CD14-positive monocyte (primary cell): ENCODE measurements around the gene KCNQ1. TPM values are rescaled to one million over a fixed set of nuclear protein-coding genes. Genes with fewer than 3 reads are reported as not detected.

Experiments used
- DNase-seq, 3 donors: peaks; one replicate each; pipeline ENCODE4 v3.0.0-alpha.2; 2011 to 2022
- H2AFZ ChIP-seq: 2 replicates; pipeline ENCODE4 v1.6.0; 2012; ENCODE audit warnings: mild to moderate bottlenecking, low read depth, low read length, inconsistent platforms; ENCODE audit not compliant: insufficient read depth, poor library complexity, severe bottlenecking
- H3K27ac ChIP-seq, 2 donors: 1 replicate in 1 of 2; 2 replicates in 1 of 2; pipeline ENCODE4 v1.5.1; 2012 to 2013; ENCODE audit warnings: low read length in 2 of 2, control low read depth in 1 of 2, inconsistent platforms in 1 of 2, low read depth in 1 of 2, mild to moderate bottlenecking in 1 of 2
- H3K27me3 ChIP-seq, 2 donors: one replicate each; pipeline versions ENCODE4 v1.6.0 to v1.6.1; 2011 to 2013; ENCODE audit warnings: low read length in 2 of 2; ENCODE audit not compliant: control insufficient read depth in 2 of 2, insufficient read depth in 2 of 2
- H3K36me3 ChIP-seq, 2 donors: replicated peaks in 1 of 2; 1 replicate in 1 of 2; 2 replicates in 1 of 2; pipeline versions ENCODE4 v1.5.1 to v1.6.1; 2012 to 2013; ENCODE audit warnings: low read length in 2 of 2, control low read depth in 1 of 2, inconsistent platforms in 1 of 2, mild to moderate bottlenecking in 1 of 2; ENCODE audit not compliant: insufficient read depth in 2 of 2, control insufficient read depth in 1 of 2
- H3K4me1 ChIP-seq, 2 donors: 1 replicate in 1 of 2; 2 replicates in 1 of 2; pipeline versions ENCODE4 v1.5.1 to v1.6.1; 2012 to 2013; ENCODE audit warnings: low read length in 2 of 2, control low read depth in 1 of 2, inconsistent platforms in 1 of 2, mild to moderate bottlenecking in 1 of 2, moderate library complexity in 1 of 2; ENCODE audit not compliant: insufficient read depth in 2 of 2, control insufficient read depth in 1 of 2
- H3K4me2 ChIP-seq: replicated peaks from 2 replicates; pipeline ENCODE3; 2012; ENCODE audit warnings: low read length, moderate library complexity, mild to moderate bottlenecking; ENCODE audit not compliant: poor library complexity, severe bottlenecking; ENCODE audit errors: extremely low read depth
- H3K4me3 ChIP-seq, 3 experiments: fragments of 200-600 bp in 1 of 3; sonication (generic) in 1 of 3; replicated peaks in 1 of 3; 1 replicate in 2 of 3; 2 replicates in 1 of 3; pipeline ENCODE4 v1.5.1; 2011 to 2013; ENCODE audit warnings: low read length in 3 of 3, mild to moderate bottlenecking in 3 of 3, control low read depth in 2 of 3, low read depth in 2 of 3, inconsistent platforms in 1 of 3, moderate library complexity in 1 of 3
- H3K79me2 ChIP-seq: 2 replicates; pipeline ENCODE4 v1.6.0; 2012; ENCODE audit warnings: mild to moderate bottlenecking, control low read depth, inconsistent platforms, low read length, moderate library complexity; ENCODE audit not compliant: insufficient read depth
- H3K9ac ChIP-seq: 2 replicates; pipeline ENCODE4 v1.6.0; 2017; ENCODE audit warnings: low read length, mild to moderate bottlenecking; ENCODE audit not compliant: insufficient read depth, poor library complexity, severe bottlenecking
- H3K9me3 ChIP-seq, 2 donors: replicated peaks in 1 of 2; 1 replicate in 1 of 2; 2 replicates in 1 of 2; pipeline versions ENCODE4 v1.5.1 to v1.6.1; 2012 to 2013; ENCODE audit warnings: low read length in 2 of 2, control low read depth in 1 of 2; ENCODE audit not compliant: control insufficient read depth in 1 of 2, insufficient read depth in 1 of 2
- H4K20me1 ChIP-seq: 2 replicates; pipeline ENCODE4 v1.6.0; 2012; ENCODE audit warnings: mild to moderate bottlenecking, low read length, control low read depth, moderate library complexity; ENCODE audit not compliant: insufficient read depth
- H3K27ac Mint-ChIP-seq, 7 donors: one replicate each; pipeline ENCODE4 v1.8.0; 2020; ENCODE audit warnings: mild to moderate bottlenecking in 7 of 7, mixed read lengths in 7 of 7, moderate library complexity in 6 of 7, inconsistent platforms in 2 of 7
- H3K27me3 Mint-ChIP-seq, 3 donors: one replicate each; pipeline ENCODE4 v1.8.0; 2021 to 2022; ENCODE audit warnings: low read depth in 3 of 3, mild to moderate bottlenecking in 3 of 3, mixed read lengths in 3 of 3, moderate library complexity in 3 of 3, inconsistent platforms in 1 of 3
- H3K36me3 Mint-ChIP-seq, 2 donors: one replicate each; pipeline ENCODE4 v1.8.0; 2020; ENCODE audit warnings: mixed read lengths in 2 of 2, inconsistent platforms in 1 of 2, mild to moderate bottlenecking in 1 of 2
- H3K4me1 Mint-ChIP-seq: one replicate; pipeline ENCODE4 v1.8.0; 2020; ENCODE audit warnings: mild to moderate bottlenecking, mixed read lengths
- H3K4me3 Mint-ChIP-seq, 2 donors: one replicate each; pipeline ENCODE4 v1.8.0; 2020; ENCODE audit warnings: mild to moderate bottlenecking in 2 of 2, mixed read lengths in 2 of 2, moderate library complexity in 1 of 2
- H3K9me3 Mint-ChIP-seq, 7 donors: one replicate each; pipeline ENCODE4 v1.8.0; 2020 to 2022; ENCODE audit warnings: mixed read lengths in 7 of 7, mild to moderate bottlenecking in 6 of 7, moderate library complexity in 6 of 7, inconsistent platforms in 2 of 7
- WGBS: methylation state at CpG from one replicate; pipeline ENCODE4 v1.1.5; 2013; ENCODE audit warnings: missing lambda C conversion rate; ENCODE audit not compliant: insufficient coverage; 5-methylcytosine and 5-hydroxymethylcytosine counted together
- intact Hi-C, 2 donors: fragments of 100-400 bp; cut with micrococcal nuclease; formaldehyde crosslinking; loops; one replicate each; pipeline versions ENCODE4 v1.15.0 to v1.15.1; 2023
- polyA plus RNA-seq, 3 donors: library from polyadenylated mRNA; depleted of rRNA in 1 of 3; unstranded in 2 of 3; stranded (reverse) in 1 of 3; fragments of 300-500 nt in 2 of 3; fragments of >200 nt in 1 of 3; fragmentation: Illumina TruSeq in 2 of 3; gene quantifications; 1 replicate in 2 of 3; 2 replicates in 1 of 3; pipeline ENCODE4 v1.2.3, GENCODE V29; 2012 to 2021
- TF ChIP-seq, protein P1 (sequence below): fragments of 200-600 bp; IDR thresholded peaks from one replicate; pipeline ENCODE4 v1.8.0; 2022; ENCODE audit warnings: antibody characterized with exemption, mild to moderate bottlenecking

KCNQ1 gene
- polyA plus RNA-seq, 3 donors = 14.9 to 31.8 (median 21.6) TPM

DNA sequence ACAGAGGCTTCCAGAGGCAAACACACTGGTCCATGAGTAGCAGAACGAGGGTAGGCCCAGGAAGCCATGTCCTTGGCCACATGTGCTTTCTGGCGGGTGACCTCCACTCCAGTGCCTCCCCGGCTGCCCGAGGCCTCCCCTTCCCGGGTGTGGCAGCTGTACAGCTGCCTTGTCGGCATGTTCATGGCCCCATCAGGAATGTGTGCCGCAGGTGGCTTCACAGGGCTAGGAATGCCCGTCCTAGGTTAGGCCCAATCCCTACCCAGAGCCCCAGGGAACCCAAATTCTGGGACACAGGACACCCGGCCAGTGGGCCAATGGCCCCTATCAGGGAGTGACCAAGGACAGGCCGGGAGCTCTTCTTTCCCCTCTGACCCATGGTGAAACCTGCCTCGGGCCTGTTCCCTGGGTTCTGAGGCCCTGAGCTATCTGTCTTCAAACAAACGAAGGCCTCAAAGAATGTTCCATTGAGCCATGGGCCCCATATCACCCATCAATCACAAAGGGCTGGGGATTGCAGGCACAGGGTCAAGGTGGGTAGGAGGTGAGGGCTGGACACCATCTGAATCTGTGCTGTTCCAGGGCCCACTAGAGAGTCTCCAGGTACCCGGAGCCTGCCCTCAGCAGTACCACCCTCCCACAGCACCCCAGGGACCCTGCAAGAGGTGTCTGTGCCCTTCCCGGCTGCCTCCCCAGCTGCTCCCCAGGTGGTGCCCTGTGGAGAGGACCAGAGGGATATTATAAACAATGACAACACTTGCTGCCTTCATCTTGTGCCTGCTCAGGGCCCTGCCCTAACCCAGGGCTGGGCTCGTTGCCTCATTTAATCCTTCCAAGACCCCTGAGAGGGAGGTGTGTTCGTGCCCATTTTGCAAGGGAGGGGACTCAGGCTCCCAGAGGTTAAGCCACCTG, 444.8 kb downstream of the KCNQ1 start:
- peaks cover 27 to 38% of the 10 kb centered on the region in 2 donors for H3K4me1 ChIP-seq
- H3K27ac ChIP-seq = no peak overlapping the region
- Mint-ChIP-seq H3K27ac (peak overlapping the region in 2 of 7 donors; percentile 45 to 57), H3K4me3 (no peak overlapping the region), H3K4me1 (peaks cover 25% of the 10 kb centered on the region), H3K36me3 (peaks cover 0 to 2% of the 10 kb centered on the region in 2 donors), H3K9me3 (peaks cover 0 to 4% (median 0%) of the 10 kb centered on the region in 7 donors), H3K27me3 (peaks cover 20 to 40% (median 23%) of the 10 kb centered on the region in 3 donors)
- H3K27me3 ChIP-seq = peaks cover 2 to 23% of the 10 kb centered on the region in 2 donors
- TF ChIP-seq, protein P1, sequence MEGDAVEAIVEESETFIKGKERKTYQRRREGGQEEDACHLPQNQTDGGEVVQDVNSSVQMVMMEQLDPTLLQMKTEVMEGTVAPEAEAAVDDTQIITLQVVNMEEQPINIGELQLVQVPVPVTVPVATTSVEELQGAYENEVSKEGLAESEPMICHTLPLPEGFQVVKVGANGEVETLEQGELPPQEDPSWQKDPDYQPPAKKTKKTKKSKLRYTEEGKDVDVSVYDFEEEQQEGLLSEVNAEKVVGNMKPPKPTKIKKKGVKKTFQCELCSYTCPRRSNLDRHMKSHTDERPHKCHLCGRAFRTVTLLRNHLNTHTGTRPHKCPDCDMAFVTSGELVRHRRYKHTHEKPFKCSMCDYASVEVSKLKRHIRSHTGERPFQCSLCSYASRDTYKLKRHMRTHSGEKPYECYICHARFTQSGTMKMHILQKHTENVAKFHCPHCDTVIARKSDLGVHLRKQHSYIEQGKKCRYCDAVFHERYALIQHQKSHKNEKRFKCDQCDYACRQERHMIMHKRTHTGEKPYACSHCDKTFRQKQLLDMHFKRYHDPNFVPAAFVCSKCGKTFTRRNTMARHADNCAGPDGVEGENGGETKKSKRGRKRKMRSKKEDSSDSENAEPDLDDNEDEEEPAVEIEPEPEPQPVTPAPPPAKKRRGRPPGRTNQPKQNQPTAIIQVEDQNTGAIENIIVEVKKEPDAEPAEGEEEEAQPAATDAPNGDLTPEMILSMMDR = no peak
- no peak overlapping the region for H3K4me3 ChIP-seq
- no peak overlapping the region for H2AFZ ChIP-seq
- WGBS = 95% methylated on average over 11 of the region's 16 CpGs
- H3K9me3 ChIP-seq = no peaks in the 10 kb centered on the region
- no peaks in the 10 kb centered on the region for H3K36me3 ChIP-seq
- H4K20me1 ChIP-seq = peaks cover 8% of the 10 kb centered on the region
- no peaks in the 10 kb centered on the region for H3K79me2 ChIP-seq
- H3K4me2 ChIP-seq = no peak overlapping the region
- intact Hi-C loops = loop anchor here (2.0 to 10.0 kb wide), 4 partner anchors 195 to 585 kb away; partner anchors contain the start of genes C11orf21 (in 1 of the 2), KCNQ1OT1 (in 1 of the 2) and TSPAN32 (in 1 of the 2)
- no peak overlapping the region for H3K9ac ChIP-seq
- DNase-seq = no peak

DNA sequence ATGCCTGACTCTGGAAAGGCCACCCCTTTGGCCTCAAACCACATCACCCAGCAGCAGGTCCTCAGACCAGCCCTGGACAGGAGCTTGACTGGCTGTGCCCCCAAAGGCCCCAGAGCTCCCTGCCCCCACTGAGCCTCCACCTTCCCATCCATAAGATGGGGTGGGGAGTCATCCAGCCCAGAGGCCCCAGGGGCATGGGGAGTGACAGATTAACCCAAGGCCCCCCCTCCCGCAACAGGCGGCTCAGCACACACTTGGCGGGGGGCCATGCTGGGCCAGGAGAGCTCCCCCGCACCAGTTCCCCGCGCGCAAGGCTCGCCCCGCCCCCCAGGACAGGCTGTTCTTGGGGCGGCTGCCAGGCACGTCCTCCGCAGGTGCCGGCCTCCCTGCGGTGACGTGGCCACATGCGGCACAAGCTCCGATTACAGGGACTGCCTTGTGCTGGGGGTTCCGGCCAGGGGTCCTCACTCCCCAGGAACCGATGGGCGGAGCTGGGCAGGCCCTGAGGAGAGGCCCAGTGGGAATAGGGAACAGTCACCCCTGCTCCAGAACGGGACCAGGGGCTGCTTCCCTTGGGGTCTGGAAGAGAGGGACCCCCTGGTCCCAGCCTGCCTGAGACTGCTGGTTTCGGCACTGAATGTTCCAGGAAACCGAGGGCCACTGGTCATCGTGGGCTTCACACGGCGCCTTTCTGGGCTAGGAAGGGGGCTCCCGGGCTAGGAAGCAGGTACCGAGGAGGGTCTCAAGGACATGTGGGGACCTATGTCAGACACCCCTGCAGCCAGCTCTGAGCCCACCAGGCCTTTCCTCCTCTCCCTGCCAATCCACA, 445.9 kb downstream of the KCNQ1 start:
- intact Hi-C loops = no loop called here
- H2AFZ ChIP-seq = no peak overlapping the region

More for the DNA sequence above, 445.9 kb downstream of the KCNQ1 start:
- Histone ChIP-seq H3K4me3 (no peak overlapping the region), H3K4me1 (peaks cover 23 to 30% of the 10 kb centered on the region in 2 donors), H4K20me1 (peaks cover 8% of the 10 kb centered on the region), H3K27me3 (peaks cover 2 to 19% of the 10 kb centered on the region in 2 donors), H3K4me2 (no peak overlapping the region), H3K79me2 (no peaks in the 10 kb centered on the region), H3K27ac (no peak overlapping the region), H3K9ac (no peak overlapping the region), H3K9me3 (no peaks in the 10 kb centered on the region), H3K36me3 (no peaks in the 10 kb centered on the region)
- WGBS = 85% methylated on average over 28 of the region's 28 CpGs
- DNase-seq = no peak
- H3K36me3 Mint-ChIP-seq = peaks cover 1 to 3% of the 10 kb centered on the region in 2 donors
- peaks cover 0 to 4% (median 0%) of the 10 kb centered on the region in 7 donors for H3K9me3 Mint-ChIP-seq
- H3K27ac Mint-ChIP-seq = no peak overlapping the region
- peaks cover 25% of the 10 kb centered on the region for H3K4me1 Mint-ChIP-seq
- H3K27me3 Mint-ChIP-seq = peaks cover 19 to 34% (median 21%) of the 10 kb centered on the region in 3 donors
- TF ChIP-seq, protein P1 = no peak
- H3K4me3 Mint-ChIP-seq = no peak overlapping the region
